Right kidney (tissue), 1 donor: ENCODE measurements around the gene CBFA2T2.
A peak's percentile ranks its signal among the peaks of the same experiment; 100 is the strongest.
"Not testable (repeated sequence)": the region's sequence is repeated elsewhere in the genome, so short reads cannot be mapped to it uniquely, and the experiment has no call there.

ENCODE experiments used
- DNase-seq: peaks from one replicate; pipeline ENCODE4 v3.0.0-alpha.2; 2016

The CBFA2T2 gene

DNA sequence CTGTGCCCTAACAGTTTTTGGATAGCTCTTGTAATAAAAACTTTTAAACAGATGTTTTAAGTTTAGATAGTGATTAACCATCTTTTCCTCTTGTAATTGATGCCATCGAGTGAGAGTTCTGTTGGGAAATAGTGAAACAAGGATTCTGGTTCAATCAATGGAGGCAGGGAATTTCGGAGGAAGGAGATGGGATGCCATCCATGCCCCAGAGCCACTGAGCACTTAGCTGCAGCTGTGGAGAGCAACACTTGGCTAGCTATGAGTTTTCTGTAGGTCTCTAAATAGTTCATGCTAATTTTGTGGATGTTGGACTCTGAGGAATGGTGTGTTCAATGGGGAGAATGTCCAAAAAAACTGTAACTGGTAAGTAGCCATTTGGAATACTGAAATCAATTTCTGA lies 16.7 kb downstream of the CBFA2T2 start:
- no peak for DNase-seq

DNA sequence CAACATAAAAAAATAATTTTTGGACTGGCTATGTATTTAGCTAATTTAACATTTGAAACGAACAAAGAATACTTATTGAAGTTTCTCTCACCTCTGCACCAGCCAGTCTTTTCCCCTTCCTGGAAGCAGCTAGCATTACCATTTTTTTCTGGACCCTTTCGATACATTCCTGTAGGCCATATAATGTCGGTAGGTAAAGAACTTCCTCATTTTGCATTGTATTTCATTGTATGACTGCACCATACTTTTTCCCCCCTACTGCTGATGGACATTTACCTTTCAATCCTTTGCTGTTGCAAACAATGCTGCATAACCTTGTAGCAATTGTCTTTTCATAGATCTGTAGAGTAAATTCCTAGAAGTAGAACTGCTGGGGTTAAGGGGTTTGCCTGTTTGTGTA lies 17.6 kb downstream of the CBFA2T2 start:
- DNase-seq: no peak

DNA sequence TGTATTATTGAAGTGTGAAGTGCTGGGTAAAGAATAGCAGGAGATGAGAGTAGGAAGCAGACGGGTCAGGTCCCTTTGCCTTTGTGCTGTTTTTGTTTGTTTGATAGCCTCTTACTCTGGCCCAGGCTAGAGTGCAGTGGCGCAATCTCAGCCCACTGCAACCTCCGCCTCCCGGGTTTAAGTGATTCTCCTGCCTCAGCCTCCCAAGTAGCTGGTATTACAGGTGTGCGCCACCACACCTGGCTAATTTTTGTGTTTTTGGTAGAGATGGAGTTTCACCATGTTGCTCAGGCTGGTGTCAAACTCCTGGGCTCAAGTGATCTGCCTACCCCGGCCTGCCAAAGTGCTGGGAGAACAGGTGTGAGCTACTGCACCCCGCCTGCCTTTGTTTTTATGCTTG lies 18.1 kb downstream of the CBFA2T2 start:
- not testable (repeated sequence) for DNase-seq

GRCh38 chr20:33509057-33509456 lies 19.2 kb downstream of the CBFA2T2 start:
- DNase-seq: not testable (repeated sequence)

- DNase-seq: not testable (repeated sequence)
These were observed 22.0 kb downstream of the CBFA2T2 start for GRCh38 chr20:33511876-33512275.

DNA sequence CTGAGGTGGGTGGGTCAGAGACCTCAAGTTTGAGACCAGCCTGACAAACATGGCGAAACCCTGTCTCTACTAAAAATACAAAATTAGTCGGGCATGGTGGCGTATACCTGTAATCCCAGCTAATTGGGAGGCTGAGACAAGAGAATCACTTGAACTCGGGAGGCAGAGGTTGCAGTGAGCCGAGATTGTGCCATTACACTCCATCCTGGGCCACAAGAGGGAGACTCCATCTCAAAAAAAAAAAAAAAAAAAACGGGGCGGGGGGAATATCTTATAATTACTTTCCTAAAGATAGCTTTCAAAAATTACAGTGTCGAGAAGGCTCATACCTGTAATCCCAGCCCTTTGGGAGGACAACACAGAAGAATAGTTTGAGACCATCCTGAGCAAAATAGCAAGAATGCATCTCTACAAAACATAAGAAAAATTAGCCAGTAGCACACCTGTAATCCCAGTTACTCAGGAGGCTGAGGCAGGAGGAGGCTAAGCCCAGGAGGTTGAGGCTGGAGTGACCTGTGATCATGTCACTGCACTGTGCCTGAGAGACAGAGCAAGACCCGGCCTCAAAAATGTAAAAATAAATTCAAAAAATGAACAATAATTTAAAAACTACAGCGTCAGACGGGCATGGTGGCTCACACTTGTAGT lies 25.8 kb downstream of the CBFA2T2 start:
- DNase-seq: no peak

DNA sequence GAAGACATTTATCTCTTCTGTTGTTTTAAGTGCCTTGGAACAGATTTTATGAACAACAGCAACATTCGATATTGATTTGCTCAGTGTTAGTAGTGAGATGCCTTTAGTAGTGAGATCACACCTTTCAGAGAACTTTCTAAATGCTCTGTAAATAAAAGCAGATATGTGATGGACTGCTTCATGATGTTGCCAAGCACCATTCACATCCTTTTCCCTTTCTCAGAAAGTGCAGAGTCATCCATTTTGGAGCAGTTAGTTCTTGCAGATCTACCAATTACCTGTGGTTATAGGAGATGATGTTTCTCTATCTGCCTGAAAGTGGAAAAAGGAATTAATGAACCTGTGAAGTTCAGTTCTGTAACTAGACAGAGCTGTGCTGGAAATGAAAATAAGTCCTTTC lies 27.0 kb downstream of the CBFA2T2 start:
- DNase-seq: no peak

DNA sequence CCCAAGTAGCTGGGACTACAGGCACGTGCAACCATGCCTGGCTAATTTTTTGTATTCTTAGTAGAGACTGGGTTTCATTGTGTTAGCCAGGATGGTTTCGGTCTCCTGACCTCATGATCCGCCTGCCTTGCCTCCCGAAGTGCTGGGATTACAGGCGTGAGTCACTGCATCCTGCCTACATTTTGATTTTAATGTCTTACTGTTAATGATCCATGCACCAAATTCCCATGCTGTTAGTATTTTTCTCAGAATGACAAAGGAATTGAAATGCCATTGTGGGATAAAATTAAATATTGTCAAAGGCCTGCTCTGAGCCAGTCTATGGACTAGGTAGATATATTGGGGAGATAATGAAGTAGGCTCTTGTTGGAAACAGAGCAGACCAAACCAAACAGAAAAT lies 28.2 kb downstream of the CBFA2T2 start:
- DNase-seq: no peak

DNA sequence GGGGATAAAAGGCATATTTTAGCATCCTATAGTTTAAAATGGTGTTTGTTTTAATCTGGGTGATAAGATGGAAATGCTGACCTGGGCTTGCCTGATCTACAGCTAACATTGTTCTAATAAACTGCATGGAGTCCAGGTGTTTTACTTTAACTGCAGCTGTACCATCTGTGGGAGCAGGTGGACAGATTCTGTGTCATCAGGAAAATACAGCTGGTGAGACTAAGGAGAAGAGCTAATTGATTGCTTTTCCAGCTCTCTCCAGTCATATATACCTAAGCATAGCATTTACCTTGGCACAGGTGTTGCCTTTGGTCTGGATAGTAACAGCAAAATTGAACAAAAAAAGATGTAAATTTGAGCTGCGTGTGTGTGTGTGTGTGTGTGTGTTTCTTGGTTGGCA lies 31.6 kb downstream of the CBFA2T2 start:
- no peak for DNase-seq

- no peak for DNase-seq
These were observed 32.4 kb downstream of the CBFA2T2 start for GRCh38 chr20:33522256-33522820.

DNA sequence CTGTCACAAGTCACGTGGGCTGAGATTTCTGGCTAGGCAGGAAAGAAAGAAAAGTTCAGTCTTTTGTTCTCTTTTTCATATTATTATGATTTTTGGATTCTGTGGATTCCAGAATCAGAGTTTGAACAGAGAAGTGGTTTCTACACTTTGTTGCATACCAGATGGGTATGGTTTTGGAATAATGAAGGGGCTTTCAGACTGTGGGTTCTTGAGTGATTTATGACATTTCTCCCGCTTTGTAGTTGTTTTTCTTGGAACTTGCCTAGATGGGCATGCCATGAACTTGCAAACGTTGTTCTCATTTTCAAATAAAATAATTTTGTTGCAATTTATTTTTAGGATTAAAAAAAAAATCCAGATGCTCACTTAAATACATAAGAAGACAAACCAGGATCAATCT lies 34.4 kb downstream of the CBFA2T2 start:
- DNase-seq: no peak

DNA sequence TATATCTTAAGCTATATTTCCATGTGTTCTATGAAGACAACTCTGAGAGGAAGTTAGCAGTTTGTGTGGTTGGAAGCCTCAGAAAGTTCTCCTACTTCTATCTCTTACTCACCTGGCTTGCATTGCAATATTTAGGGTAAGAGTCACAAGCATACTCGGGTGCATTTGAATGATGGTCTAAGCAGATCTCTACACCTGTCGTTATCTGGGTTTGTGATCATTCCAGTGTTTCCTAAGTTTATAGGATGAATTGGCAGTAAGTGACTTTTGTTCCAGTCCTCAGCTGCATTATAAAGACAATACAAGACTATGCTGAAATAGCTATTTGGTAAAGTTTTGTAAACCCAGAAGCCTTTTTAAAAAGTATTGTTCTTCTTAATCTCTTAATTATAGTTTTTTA lies 36.9 kb downstream of the CBFA2T2 start:
- no peak for DNase-seq

- peak; percentile 48 for DNase-seq
These were observed 41.4 kb downstream of the CBFA2T2 start for GRCh38 chr20:33531047-33531877.

DNA sequence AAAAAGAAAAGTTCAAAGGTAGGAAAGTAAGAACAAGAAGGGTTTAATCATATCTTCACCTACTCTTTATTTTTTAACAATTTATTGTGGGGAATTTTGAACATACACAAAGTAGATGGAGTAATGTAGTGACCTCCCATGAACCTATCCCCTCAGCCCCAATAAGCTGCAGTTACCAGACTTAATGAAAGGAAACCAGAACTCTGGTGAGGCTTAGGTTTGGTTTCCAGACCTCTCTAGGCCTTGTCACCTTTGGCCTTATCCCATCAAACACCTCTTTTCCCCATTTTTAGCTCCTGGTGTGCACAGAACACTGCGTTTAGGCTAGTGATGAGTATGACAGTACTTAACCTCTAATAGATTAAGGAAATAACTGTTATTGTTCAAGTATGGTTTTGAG lies 42.0 kb downstream of the CBFA2T2 start:
- peak; percentile 47 for DNase-seq

DNA sequence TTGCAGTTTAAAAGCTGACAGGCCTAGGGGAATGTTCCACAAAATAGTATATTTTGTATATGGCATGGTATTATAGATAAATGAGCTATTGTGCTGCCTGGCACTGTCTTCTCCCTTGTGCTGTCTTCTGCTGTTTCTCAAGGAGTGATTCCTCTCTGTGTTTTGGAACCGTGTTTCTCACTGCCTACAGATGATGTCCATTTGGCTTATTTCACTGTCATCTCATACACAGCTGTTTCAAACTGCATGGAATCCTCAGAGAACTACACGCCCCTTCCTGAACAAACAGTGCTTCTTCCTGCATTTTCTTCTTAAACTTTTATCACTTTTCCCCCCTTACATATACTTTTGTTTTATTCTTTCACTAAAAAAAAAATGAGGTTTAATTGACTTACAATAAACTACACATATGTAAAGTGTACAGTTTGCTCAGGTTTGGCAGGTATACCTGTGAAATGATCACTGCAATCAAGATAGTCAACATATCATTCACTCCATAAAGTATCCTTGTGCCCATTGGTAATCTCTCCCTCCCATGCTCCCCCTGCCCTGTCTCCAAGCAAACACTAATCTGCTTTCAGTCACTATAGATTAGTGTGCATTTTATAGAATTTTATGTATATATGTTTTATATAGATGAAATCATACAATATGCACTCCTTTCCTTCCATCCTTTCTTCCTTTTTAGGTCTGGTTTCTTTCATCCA lies 43.0 kb downstream of the CBFA2T2 start:
- no peak for DNase-seq

GRCh38 chr20:33535717-33536116 lies 45.8 kb downstream of the CBFA2T2 start:
- DNase-seq: not testable (repeated sequence)

DNA sequence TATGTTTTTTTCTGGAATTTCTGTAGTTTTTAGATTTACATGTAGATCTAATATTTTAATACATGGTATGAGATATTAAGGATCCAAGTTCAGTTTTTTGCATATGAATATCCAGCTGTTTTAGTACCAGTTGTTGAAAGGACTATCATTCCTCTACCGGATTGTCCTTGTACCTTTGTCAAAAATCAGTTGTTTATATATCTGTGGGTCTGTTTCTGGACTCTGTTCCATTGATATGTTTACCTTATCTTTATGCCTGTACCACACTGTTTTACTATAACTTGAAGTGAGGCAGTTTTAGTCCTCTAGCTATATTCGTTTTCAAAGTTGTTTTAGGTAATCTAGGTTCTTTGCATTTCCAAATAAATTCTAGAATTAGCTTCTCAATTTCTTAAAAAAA lies 47.7 kb downstream of the CBFA2T2 start:
- no peak for DNase-seq

GRCh38 chr20:33539129-33539528 lies 49.2 kb downstream of the CBFA2T2 start:
- DNase-seq: no peak

- no peak for DNase-seq
These were observed 50.5 kb downstream of the CBFA2T2 start for GRCh38 chr20:33540427-33540826.

DNA sequence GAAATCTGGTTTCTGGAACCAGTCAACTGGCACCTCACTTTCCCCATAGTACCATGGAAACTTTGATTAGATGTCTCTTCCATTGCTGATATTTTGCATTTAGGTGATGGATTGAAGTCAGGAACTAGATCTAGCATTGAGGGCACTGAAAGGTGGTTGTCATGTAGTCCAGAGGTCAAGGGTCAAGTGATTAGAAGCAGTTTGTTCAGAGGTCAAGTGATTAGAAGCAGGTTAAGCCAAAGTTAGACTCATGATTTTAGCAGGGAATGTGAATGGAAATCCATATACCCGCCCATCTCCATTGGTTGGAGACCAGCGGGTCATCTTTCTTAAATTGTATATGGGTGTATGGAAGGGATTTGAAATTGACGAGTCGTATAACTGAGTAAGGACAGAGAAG lies 51.2 kb downstream of the CBFA2T2 start:
- no peak for DNase-seq

GRCh38 chr20:33541797-33542196 lies 51.9 kb downstream of the CBFA2T2 start:
- no peak for DNase-seq

GRCh38 chr20:33545763-33546162 lies 55.9 kb downstream of the CBFA2T2 start:
- DNase-seq: no peak
